Thoracic aorta endothelial cell (primary cell): ENCODE data around the gene PMM2. TPM values are rescaled to one million over a fixed set of nuclear protein-coding genes. Genes with fewer than 3 reads are reported as not detected.

Source experiments
- total RNA-seq: library from RNA; depleted of rRNA; stranded (reverse); fragments of >200 nt; gene quantifications from 2 replicates; pipeline ENCODE4 v1.2.3, GENCODE V29; 2012

The PMM2 gene
- 47.9 and 56.5 TPM in 2 replicates for total RNA-seq

DNA sequence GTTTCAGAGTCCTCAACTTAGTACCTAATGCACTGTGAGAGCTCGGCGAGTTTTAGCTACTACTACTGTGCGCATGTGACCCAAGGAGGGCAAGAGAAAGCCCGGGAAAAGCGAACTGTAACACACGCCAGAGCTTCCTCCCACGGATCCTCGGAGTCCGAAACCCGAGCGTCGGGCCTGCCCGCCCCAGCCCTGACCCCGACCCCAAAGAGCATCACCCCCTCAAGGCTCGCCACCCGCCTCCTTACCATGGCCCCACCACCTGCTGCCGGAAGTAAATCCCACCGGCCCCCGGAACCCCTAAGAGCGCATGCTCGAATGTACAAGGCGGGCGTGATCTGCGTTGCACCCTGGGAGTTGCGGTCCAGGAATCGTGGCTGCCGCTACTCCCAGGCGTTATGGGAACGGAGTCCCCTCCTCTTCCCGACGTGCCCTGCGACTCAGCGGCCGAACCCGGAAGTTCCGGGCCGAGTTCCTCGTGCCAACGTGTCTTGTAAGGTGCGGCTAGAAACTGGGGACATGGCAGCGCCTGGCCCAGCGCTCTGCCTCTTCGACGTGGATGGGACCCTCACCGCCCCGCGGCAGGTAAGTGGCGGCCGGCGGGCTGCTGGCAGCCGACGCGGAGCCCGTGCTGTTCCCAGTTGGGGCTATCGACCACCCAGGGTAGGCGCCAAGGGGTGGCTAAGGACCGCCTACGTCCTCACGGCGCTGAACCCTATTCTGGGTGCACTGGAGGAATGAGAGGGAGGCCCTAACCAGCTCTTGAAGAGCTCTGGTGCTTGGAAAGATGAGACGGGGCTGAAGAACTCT, at the start of gene PMM2, which contains the start of gene TMEM186:
Gene PMM2, plus strand, starts transcription at position 476 of the 810 bp plus-strand sequence. Its CDS starts 44 bp downstream, at position 520.
Gene TMEM186, minus strand, starts transcription at position 276 of the 810 bp plus-strand sequence. Its CDS starts 25 bp downstream, at position 251.

DNA sequence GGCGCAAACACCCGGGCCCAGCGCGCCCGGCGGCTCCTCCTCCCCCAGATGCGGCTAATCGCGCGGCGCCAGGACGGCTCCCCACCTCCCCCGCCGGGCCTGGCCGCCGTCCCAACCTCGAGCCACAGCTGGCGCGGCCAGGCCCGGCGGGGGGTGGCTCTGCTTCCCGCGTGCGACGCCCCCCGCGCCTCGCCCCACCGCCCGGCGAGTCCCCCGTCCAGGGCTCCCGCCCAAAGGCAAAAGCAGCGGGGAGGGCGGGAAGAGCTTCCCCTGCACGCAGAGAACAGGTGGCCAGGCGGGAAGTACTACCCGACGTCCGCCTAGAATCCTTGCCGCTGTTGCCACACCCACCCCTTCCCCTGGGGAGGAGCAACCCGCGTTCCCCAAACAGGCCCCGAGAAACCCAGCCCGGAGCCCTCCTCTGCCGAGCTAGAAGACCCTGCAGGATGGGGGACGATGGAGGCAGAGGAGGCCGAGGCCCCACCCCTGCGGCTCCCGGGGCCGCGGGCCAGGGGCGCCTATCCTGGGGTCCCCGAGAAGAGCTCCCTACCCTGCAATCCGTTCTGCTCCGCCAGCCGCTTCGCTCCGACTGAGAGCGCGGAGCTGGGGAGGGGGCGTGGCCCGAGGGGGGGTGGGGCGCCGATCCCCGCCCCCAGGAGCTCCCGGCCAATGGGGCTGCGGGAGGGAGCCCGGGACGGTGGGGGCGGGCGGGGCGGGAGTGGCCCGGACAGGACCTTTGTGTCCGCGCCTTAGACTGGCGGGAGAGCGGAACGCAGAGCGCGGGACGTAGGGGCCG, 71.0 kb downstream of the PMM2 start, which contains the start of gene CARHSP1:
Gene CARHSP1, minus strand, starts transcription at position 591 of the 796 bp plus-strand sequence. CDS start 9,678 bp downstream, outside the sequence.

DNA sequence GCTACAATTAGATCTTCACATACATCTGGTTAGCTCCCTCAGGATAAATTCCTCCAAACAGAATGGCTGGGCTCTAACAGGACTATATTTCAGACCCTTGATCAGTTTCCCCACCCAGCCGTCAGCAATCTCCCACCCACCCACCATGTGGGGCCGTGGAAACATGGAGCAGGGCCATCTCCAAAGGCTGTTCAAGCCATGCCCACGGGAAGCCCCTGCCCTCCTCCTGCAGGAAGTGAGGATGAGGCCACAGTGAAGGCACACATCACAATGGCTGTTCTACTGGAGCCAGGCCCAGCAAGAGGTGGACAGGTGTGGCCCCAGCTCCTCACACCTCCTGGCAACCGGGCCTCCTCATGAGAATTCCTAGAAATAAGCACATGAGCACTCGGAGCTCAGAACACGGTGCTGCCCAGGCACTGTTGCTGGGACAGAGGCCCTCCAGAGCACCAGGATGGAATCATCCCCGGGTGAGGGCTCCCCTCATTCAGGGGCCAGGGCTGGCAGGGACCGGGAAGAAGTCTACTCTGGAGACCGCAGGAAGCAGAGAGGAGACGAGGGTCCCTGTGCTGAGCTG, 84.5 kb downstream of the PMM2 start, which contains the start of gene LITAFD:
Gene LITAFD, plus strand, starts transcription at position 311 of the 577 bp plus-strand sequence. CDS start 2,005 bp downstream, outside the sequence.

Other genes starting within 250 kb of the PMM2 start
- not detected in 2 replicates for gene TMEM114, start 207.3 kb upstream of the PMM2 start, total RNA-seq
- 29.0 and 30.2 TPM in 2 replicates for gene METTL22, start 176.1 kb upstream of the PMM2 start, total RNA-seq
- 1.9 and 2.0 TPM in 2 replicates for gene ABAT, start 123.2 kb upstream of the PMM2 start, total RNA-seq
- 4.3 and 4.7 TPM in 2 replicates for gene TMEM186, start 200 bp upstream of the PMM2 start, total RNA-seq
- gene CARHSP1, start 71.2 kb downstream of the PMM2 start, total RNA-seq = 59.3 and 63.3 TPM in 2 replicates
- gene LITAFD, start 84.5 kb downstream of the PMM2 start, total RNA-seq = not detected in 2 replicates
- gene USP7, start 166.1 kb downstream of the PMM2 start, total RNA-seq = 129 and 130 TPM in 2 replicates